DOHH2 (cell line): ENCODE results near the gene CBLN3.

Experiments
- H3F3A ChIP-seq: fragments of 200-600 bp; sonication (generic), shearing (Covaris generic); 2 replicates; pipeline ENCODE4 v1.6.0; 2016; ENCODE audit warnings: antibody characterized with exemption, mild to moderate bottlenecking; ENCODE audit not compliant: control insufficient read depth, insufficient read depth
- H3K27ac ChIP-seq: fragments of 200-600 bp; sonication (generic); 2 replicates; pipeline ENCODE4 v1.5.1; 2014; ENCODE audit warnings: low read depth, mild to moderate bottlenecking, low read length, moderate library complexity
- H3K27me3 ChIP-seq: fragments of 200-600 bp; sonication (generic); 2 replicates; pipeline ENCODE4 v1.6.1; 2014; ENCODE audit warnings: mild to moderate bottlenecking, low read length, mixed read lengths; ENCODE audit not compliant: control insufficient read depth
- H3K36me3 ChIP-seq: fragments of 200-600 bp; sonication (generic); 2 replicates; pipeline ENCODE4 v1.6.1; 2014; ENCODE audit warnings: mild to moderate bottlenecking, low read length, moderate library complexity, mixed read lengths; ENCODE audit not compliant: control insufficient read depth
- H3K4me1 ChIP-seq: fragments of 200-600 bp; sonication (generic); 2 replicates; pipeline ENCODE4 v1.6.1; 2014; ENCODE audit warnings: mild to moderate bottlenecking, low read length, mixed read lengths; ENCODE audit not compliant: control insufficient read depth
- H3K4me2 ChIP-seq: fragments of 200-600 bp; sonication (generic); 2 replicates; pipeline ENCODE4 v1.6.0; 2014; ENCODE audit warnings: mild to moderate bottlenecking, low read length, moderate library complexity
- H3K4me3 ChIP-seq: fragments of 200-600 bp; sonication (generic); 2 replicates; pipeline ENCODE4 v1.5.1; 2014; ENCODE audit warnings: mild to moderate bottlenecking, low read length, mixed read lengths
- H3K79me2 ChIP-seq: fragments of 200-600 bp; sonication (generic); 2 replicates; pipeline ENCODE4 v1.6.1; 2014; ENCODE audit warnings: mild to moderate bottlenecking, low read length, mixed read lengths; ENCODE audit not compliant: control insufficient read depth
- H3K9me2 ChIP-seq: fragments of 200-600 bp; sonication (generic); replicated peaks from 2 replicates; pipeline ENCODE4 v1.6.1; 2014; ENCODE audit warnings: mild to moderate bottlenecking, low read length, mixed read lengths; ENCODE audit not compliant: control insufficient read depth
- H3K9me3 ChIP-seq: fragments of 200-600 bp; sonication (generic); 2 replicates; pipeline ENCODE4 v1.6.1; 2014; ENCODE audit warnings: antibody characterized with exemption, low read length, mixed read lengths; ENCODE audit not compliant: control insufficient read depth, insufficient read depth
- H4K20me1 ChIP-seq: fragments of 200-600 bp; sonication (generic); 2 replicates; pipeline ENCODE4 v1.6.0; 2014; ENCODE audit warnings: low read depth, mild to moderate bottlenecking, antibody characterized with exemption, low read length, moderate library complexity; ENCODE audit not compliant: control insufficient read depth, insufficient read depth
- EZH2phosphoT487 ChIP-seq: fragments of 200-600 bp; sonication (generic); IDR thresholded peaks from 2 replicates; pipeline ENCODE4 v1.6.1; 2017; ENCODE audit warnings: borderline replicate concordance, mild to moderate bottlenecking, antibody characterized with exemption, low read length, moderate library complexity, mixed read lengths
- TF ChIP-seq, protein P1 (sequence below): fragments of 200-600 bp; sonication (generic); IDR thresholded peaks from one replicate; pipeline ENCODE4 v1.5.1; 2014; ENCODE audit warnings: antibody characterized with exemption, mild to moderate bottlenecking, low read depth, low read length; ENCODE audit not compliant: poor library complexity, severe bottlenecking

The CBLN3 gene

DNA sequence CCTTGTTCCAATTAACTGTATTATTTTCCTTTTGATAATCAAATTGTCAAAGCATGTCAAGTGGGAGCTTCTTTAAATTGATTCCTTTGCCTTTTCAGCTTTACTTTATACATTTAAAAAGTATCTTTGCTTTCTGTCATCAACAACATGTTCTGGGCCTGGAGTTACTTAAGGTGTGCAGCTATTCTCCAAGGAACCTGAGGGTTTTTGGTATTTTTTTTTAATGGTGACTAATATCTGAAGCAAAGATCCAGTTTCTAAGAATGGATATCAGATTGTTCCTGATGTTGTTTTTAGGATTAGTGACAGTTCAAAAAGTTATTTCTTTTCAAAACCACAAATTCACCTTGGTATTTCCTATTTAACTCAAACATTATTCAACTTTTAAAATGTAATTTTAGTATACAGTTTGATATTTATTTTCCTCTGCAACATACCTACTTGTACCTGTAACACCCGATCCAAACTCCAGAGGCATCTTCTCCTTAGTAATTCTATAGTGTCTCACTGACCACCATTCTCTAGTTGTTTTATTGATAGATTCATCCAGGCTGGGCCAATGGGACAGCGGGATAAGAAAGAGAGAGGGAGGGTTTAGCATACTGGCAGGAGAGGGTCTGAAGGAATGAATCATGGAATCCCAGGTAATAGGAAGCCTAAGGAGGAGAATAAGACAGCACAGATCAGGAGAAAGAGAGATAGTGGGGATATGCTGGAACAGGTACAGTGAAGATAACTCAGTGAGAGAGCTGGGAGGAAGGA is 3.1 kb downstream of the CBLN3 start:
- H3K4me1 ChIP-seq: peaks cover 48% of the 10 kb centered on the region
- no peaks in the 10 kb centered on the region for H3K27me3 ChIP-seq
- peaks cover 13% of the 10 kb centered on the region for H3K79me2 ChIP-seq
- no peaks in the 10 kb centered on the region for H3K9me2 ChIP-seq
- H3K27ac ChIP-seq: no peak overlapping the region
- H4K20me1 ChIP-seq: peaks cover 1% of the 10 kb centered on the region; the same call in 1 of the 2 replicates
- no peaks in the 10 kb centered on the region for H3K9me3 ChIP-seq
- TF ChIP-seq, protein P1, sequence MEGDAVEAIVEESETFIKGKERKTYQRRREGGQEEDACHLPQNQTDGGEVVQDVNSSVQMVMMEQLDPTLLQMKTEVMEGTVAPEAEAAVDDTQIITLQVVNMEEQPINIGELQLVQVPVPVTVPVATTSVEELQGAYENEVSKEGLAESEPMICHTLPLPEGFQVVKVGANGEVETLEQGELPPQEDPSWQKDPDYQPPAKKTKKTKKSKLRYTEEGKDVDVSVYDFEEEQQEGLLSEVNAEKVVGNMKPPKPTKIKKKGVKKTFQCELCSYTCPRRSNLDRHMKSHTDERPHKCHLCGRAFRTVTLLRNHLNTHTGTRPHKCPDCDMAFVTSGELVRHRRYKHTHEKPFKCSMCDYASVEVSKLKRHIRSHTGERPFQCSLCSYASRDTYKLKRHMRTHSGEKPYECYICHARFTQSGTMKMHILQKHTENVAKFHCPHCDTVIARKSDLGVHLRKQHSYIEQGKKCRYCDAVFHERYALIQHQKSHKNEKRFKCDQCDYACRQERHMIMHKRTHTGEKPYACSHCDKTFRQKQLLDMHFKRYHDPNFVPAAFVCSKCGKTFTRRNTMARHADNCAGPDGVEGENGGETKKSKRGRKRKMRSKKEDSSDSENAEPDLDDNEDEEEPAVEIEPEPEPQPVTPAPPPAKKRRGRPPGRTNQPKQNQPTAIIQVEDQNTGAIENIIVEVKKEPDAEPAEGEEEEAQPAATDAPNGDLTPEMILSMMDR: no peak
- no peak for TF ChIP-seq EZH2phosphoT487
- no peaks in the 10 kb centered on the region for H3F3A ChIP-seq
- no peak overlapping the region for H3K4me3 ChIP-seq
- peaks cover 4% of the 10 kb centered on the region for H3K36me3 ChIP-seq
- peak overlapping the region; percentile 23 for H3K4me2 ChIP-seq

DNA sequence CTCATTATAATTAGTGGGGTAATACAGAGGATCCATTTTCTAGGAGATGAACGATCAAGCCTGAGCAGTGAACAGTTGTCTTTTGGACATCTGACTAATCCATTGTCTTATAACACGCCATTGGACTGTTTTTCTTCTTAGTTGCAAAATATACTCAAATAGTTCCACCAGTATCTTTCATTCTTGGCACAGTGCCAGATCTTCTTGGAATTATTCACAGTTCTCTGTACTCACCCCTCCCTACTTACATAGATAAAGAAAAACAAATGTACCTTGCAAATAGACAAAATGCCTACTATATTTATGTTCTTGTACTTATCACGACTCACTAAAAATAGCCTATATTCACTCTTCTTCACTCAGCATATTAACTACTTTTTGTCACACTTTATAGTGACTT is 3.8 kb downstream of the CBLN3 start:
- peaks cover 7% of the 10 kb centered on the region for H3K79me2 ChIP-seq
- no peaks in the 10 kb centered on the region for H3K36me3 ChIP-seq
- TF ChIP-seq, protein P1: no peak
- no peak for TF ChIP-seq EZH2phosphoT487
- H3K4me1 ChIP-seq: peaks cover 42% of the 10 kb centered on the region
- H3K9me2 ChIP-seq: no peaks in the 10 kb centered on the region
- no peaks in the 10 kb centered on the region for H3F3A ChIP-seq
- H4K20me1 ChIP-seq: no peaks in the 10 kb centered on the region
- no peak overlapping the region for H3K27ac ChIP-seq
- no peak overlapping the region for H3K4me3 ChIP-seq
- no peaks in the 10 kb centered on the region for H3K9me3 ChIP-seq
- no peaks in the 10 kb centered on the region for H3K27me3 ChIP-seq
- H3K4me2 ChIP-seq: peak overlapping the region; percentile 23

DNA sequence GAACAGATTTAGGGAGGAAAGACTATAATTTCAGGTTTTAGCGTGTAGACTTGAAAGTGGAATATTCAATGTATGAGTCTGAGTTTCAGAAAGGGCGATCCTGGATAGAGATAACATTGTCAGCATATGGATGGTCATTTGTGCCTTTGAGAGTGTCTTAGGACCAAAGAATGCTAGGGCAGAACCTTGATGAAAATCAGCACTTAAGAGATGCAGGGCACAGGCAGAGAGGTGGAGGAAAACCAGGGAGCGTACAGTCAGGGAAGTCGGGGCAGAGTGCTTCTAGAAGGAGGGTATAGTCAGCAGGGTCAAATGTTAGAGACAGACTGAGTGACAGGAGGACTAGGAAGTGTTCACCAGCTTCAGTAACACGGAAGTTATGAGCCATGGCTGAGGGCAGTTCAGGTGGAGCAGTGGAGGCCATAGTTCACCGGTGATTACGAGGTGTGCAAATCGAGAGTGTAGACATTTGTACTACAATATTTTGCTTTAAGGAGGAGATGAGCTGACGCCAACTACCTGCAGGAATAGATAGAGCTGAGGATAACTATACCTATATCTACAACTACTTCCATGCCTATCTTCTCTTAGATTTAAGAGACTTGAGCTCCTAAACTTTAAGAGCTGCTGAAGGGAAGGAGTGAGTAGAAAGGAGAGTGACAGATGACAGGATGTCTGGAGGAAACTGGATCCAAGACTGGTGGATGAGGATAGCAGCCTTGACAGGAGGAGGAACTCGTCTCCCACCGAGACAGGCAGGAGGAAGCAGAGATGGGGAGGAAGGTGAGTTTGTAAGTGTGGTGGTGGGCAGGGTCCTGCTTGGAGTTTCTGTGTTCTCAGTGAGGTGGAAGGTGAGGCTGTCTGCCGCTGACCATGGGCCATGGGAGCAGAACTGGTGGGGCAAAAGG is 6.5 kb downstream of the CBLN3 start:
- TF ChIP-seq, protein P1: no peak
- no peak for TF ChIP-seq EZH2phosphoT487
- Histone ChIP-seq H3K9me2 (no peaks in the 10 kb centered on the region), H3F3A (no peaks in the 10 kb centered on the region), H3K36me3 (no peaks in the 10 kb centered on the region), H3K9me3 (no peaks in the 10 kb centered on the region), H3K27me3 (0 out of 2 replicates have a peak, but pooled peaks cover 2% of the 10 kb centered on the region), H3K4me1 (peaks cover 31% of the 10 kb centered on the region), H3K79me2 (no peaks in the 10 kb centered on the region), H3K27ac (no peak overlapping the region), H3K4me2 (no peak overlapping the region), H4K20me1 (no peaks in the 10 kb centered on the region), H3K4me3 (no peak overlapping the region)
